ENCODE measurements around the gene ADK. TPM values are rescaled to one million over a fixed set of nuclear protein-coding genes. Genes with fewer than 3 reads are reported as not detected.

Gene ADK
- total and polyA plus RNA-seq, 8 donors, result 44.8 to 68.6 (median 57.5) TPM

GRCh38 chr10:74300666-74301065, 149.6 kb downstream of the ADK start:
- Histone ChIP-seq H3K27me3 (no peaks in the 10 kb centered on the region), H3K4me3 (no peak overlapping the region), H3K27ac (no peak overlapping the region), H3K36me3 (no peaks in the 10 kb centered on the region), H3K9me3 (no peaks in the 10 kb centered on the region), H3K4me1 (peaks cover 0 to 5% of the 10 kb centered on the region in 2 donors)
- no peak for ATAC-seq
- DNase-seq, result no peak
- intact Hi-C loops (cut with DNase I), result no loop called here
- no peak for TF ChIP-seq CTCF (IDR thresholded peaks at IDR 0.05)

- no peaks in the 10 kb centered on the region for H3K36me3 ChIP-seq
- H3K4me1 ChIP-seq, result peaks cover 0 to 3% of the 10 kb centered on the region in 2 donors
- DNase-seq (no peak), ATAC-seq (no peak)
- no peaks in the 10 kb centered on the region for H3K27me3 ChIP-seq
- H3K9me3 ChIP-seq, result no peaks in the 10 kb centered on the region
- no peak overlapping the region for H3K27ac ChIP-seq
- intact Hi-C loops (cut with DNase I), result no loop called here
- no peak for TF ChIP-seq CTCF (IDR thresholded peaks at IDR 0.05)
- no peak overlapping the region for H3K4me3 ChIP-seq
Measured at GRCh38 chr10:74305730-74306129, 154.7 kb downstream of the ADK start.

GRCh38 chr10:74306227-74306982, 155.4 kb downstream of the ADK start:
- TF ChIP-seq CTCF (IDR thresholded peaks at IDR 0.05), result no peak
- Histone ChIP-seq H3K27me3 (no peaks in the 10 kb centered on the region), H3K27ac (no peak overlapping the region), H3K4me1 (no peaks in the 10 kb centered on the region), H3K36me3 (no peaks in the 10 kb centered on the region), H3K4me3 (no peak overlapping the region), H3K9me3 (no peaks in the 10 kb centered on the region)
- ATAC-seq (no peak), DNase-seq (no peak)
- intact Hi-C loops (cut with DNase I), result no loop called here

DNA sequence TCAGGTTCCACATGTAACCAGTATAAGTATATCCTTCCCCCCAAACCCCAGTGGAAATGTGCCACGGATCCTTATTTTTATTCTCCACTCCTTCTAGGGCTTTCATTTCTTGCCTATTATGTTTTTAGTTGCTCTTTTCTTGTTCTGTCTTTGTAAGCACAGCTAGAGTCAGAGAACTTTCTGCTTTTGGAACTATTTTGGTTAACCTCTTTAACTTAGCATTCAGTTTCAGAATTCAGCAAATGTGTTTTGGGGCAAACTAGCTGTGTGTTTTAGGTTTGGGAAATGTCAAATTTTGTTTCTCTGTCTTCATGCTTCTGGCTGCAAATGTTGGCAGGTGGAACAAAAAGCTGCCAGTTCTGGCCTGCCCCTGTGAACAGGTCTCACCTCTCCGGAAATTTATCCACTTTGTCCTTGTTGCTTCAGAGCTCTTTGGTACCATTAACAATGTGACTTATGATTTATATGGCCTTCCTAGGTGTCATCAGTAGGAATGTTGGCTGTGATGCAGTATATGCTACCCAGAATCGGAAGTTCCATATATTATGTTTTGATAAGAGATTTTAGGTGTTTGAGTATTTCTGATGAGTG, 156.1 kb downstream of the ADK start:
- Histone ChIP-seq H3K27ac (no peak overlapping the region), H3K4me1 (no peaks in the 10 kb centered on the region), H3K4me3 (no peak overlapping the region), H3K36me3 (no peaks in the 10 kb centered on the region), H3K9me3 (no peaks in the 10 kb centered on the region), H3K27me3 (no peaks in the 10 kb centered on the region)
- DNase-seq (no peak), ATAC-seq (no peak)
- TF ChIP-seq CTCF (IDR thresholded peaks at IDR 0.05), result no peak
- intact Hi-C loops (cut with DNase I), result no loop called here

DNA sequence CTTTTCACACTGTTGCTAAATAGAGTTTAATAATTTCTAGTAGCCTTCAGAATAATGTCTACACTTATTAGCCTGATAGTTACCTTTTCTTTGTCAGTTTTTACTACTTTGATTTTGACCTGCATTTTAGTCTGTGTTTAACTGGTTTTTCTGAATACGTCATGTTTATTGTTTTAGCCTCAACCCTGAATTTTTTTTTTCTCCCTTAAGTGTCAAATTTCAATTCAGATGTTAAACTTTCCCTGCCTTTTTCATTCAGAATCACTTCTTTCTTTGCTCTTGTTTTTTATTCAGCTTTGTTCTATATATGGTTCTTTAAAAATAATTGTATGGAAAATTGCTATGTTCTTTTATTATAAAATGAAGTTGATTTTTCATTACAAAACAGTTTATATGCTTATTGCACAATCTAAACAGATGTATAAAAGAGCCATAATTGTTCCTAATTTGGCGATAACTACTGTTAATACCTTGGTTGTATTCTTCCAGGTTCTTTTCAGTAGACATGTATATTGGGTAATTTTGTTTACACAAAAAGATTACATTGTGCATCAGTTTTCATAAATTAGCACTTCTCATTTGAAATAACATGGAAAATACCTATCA, 159.7 kb downstream of the ADK start:
- Histone ChIP-seq H3K36me3 (no peaks in the 10 kb centered on the region), H3K27ac (no peak overlapping the region), H3K4me3 (no peak overlapping the region), H3K4me1 (no peaks in the 10 kb centered on the region), H3K27me3 (no peaks in the 10 kb centered on the region), H3K9me3 (no peaks in the 10 kb centered on the region)
- DNase-seq, result no peak
- ATAC-seq, result no peak
- intact Hi-C loops (cut with DNase I), result no loop called here
- no peak for TF ChIP-seq CTCF (IDR thresholded peaks at IDR 0.05)
